Measurements from ENCODE around the gene ANKRD44. TPM values are rescaled to one million over a fixed set of nuclear protein-coding genes. Genes with fewer than 3 reads are reported as not detected.

Gene ANKRD44
- total and polyA plus RNA-seq, 2 of the 8 experiments (the other 6 are each of a cell fraction or from before 2014, with no cell fraction given) = 1.2 to 1.3 TPM

DNA sequence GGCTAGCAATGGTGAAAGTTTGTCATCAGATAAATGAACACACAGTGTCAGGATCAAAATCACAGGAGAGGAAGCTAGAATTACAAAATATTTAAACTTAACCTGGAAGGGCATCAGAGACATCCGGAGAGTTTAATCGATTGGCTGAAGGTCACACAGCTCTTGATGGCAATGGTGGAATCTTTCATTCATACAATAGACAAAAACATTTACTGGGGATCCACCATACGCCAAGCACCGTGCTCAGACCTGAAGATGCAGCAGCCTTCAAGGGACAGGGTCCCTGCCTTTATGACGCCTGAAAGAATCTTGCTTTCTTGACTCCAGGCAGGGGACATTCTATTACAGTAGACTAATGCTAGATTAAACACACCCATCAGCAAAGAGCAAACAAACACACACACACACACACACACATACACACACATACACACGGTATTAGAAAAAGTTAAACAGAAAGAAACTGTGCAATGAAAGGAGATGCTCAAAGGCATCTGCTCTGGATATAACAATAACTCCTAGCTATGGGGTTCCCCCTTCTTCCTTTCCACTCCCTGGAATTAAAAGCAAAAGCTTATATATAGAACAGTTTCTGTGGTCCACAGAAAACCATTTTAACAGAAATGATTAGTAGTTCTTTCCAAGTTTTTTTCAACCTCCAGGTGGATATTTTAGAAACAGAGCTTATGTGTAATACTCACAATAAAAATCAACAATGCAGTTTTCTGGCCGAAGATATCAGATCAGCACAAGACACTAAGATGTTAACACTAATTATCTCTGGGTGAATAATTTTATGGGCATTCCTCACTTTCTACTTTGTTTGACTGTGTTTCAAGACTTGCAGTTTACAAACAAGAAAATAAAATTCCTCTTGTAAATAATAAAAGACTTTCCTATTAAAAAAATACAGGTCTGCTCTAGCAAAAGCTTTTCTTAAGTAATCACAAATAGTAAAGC lies 151.7 kb downstream of the ANKRD44 start:
- no peak overlapping the region for H2BK15ac ChIP-seq (ENCODE audit: low read length)
- no peaks in the 10 kb centered on the region for H3K23me2 ChIP-seq (ENCODE audit: low read depth, low read length)
- no peaks in the 10 kb centered on the region for H4K20me1 ChIP-seq (replicated peaks in 1 of 2; ENCODE audit: control insufficient read depth in 1 of 2, insufficient read depth in 2 of 2, low read length in 2 of 2)
- H4K91ac ChIP-seq (replicated peaks; ENCODE audit: insufficient read length, low read length) = no peak overlapping the region
- H3K79me2 ChIP-seq (ENCODE audit: control insufficient read depth in 1 of 2, insufficient read depth in 2 of 2, low read length in 2 of 2) = no peaks in the 10 kb centered on the region
- H2AK5ac ChIP-seq (ENCODE audit: low read depth, low read length) = no peak overlapping the region; the same call in 1 of the 2 replicates
- ChIA-PET CTCF (ENCODE audit: partially characterized antibody) (interaction anchor here (0.9 to 4.7 kb wide), 5 partner anchors 10 to 149 kb away, joined by 3 to 24 read pairs (median 4); no protein-coding TSS in a partner anchor), POLR2A (ENCODE audit: partially characterized antibody) (interaction anchor here (1.0 kb wide), 1 partner anchor 46 kb away, joined by 3 read pairs; no protein-coding TSS in a partner anchor)
- no peak overlapping the region for H4K5ac ChIP-seq (ENCODE audit: insufficient read length, low read depth, low read length)
- no peak overlapping the region for H3K18ac ChIP-seq (ENCODE audit: extremely low read depth, low read length)
- no peak for TF ChIP-seq CHD1 (IDR thresholded peaks at IDR 0.05; ENCODE audit: low read depth, low read length)
- no peak for TF ChIP-seq SP2 (IDR thresholded peaks at IDR 0.05; ENCODE audit: low read length)
- no peak for TF ChIP-seq GTF2F1 (IDR thresholded peaks at IDR 0.05; ENCODE audit: borderline replicate concordance, low read depth, low read length)
- H4K8ac ChIP-seq (ENCODE audit: extremely low read depth, insufficient read depth, low read length) = no peak overlapping the region
- 89% methylated on average over 7 of the region's 7 CpGs; no CpG with 5 or more reads in 1 of the 2 experiments for WGBS, 2 experiments (ENCODE audit: extremely low coverage in 1 of 2, insufficient coverage in 1 of 2, insufficient read length in 1 of 2, insufficient replicate concordance in 2 of 2, low coverage in 1 of 2, low lambda C conversion rate in 2 of 2, missing lambda C conversion rate in 1 of 2)
- no peak overlapping the region for H3K9ac ChIP-seq (replicated peaks in 1 of 4; ENCODE audit: extremely low read depth in 1 of 4, low read depth in 3 of 4, low read length in 3 of 4)
- H3K4me2 ChIP-seq (ENCODE audit: insufficient read depth in 1 of 2, low read depth in 2 of 2, low read length in 2 of 2) = no peak overlapping the region
- H3K4ac ChIP-seq (replicated peaks; ENCODE audit: insufficient read length, low read depth, low read length) = no peak overlapping the region
- no peak overlapping the region for H3K23ac ChIP-seq (ENCODE audit: insufficient read length)
- H2AFZ ChIP-seq (ENCODE audit: low read length) = no peak overlapping the region
- H3K4me3 ChIP-seq (ENCODE audit: extremely low read depth in 1 of 4, insufficient read depth in 2 of 4, low read depth in 3 of 4, low read length in 4 of 4) = no peak overlapping the region
- no peaks in the 10 kb centered on the region for H3K27me3 ChIP-seq (replicated peaks in 1 of 4; ENCODE audit: control insufficient read depth in 3 of 4, extremely low read depth in 1 of 4, insufficient read depth in 3 of 4, low read length in 3 of 4)
- no peak for FAIRE-seq
- H2BK12ac ChIP-seq (ENCODE audit: low read depth, low read length) = no peak overlapping the region
- no peak for DNase-seq (ENCODE audit: low read depth in 1 of 2, low spot score in 2 of 2)
- no peak overlapping the region for H3K56ac ChIP-seq (replicated peaks; ENCODE audit: insufficient read length, low read depth, low read length)
- H3K36me3 ChIP-seq (ENCODE audit: control insufficient read depth in 2 of 4, insufficient read depth in 4 of 4, low read length in 3 of 4) = no peaks in the 10 kb centered on the region
- no peaks in the 10 kb centered on the region for H3K9me3 ChIP-seq (ENCODE audit: insufficient read depth in 2 of 2, low read depth in 1 of 2, low read length in 1 of 2)
- no peak overlapping the region for H3K27ac ChIP-seq (ENCODE audit: low read depth, low read length)
- no peak overlapping the region for H2BK120ac ChIP-seq (replicated peaks; ENCODE audit: low read depth, low read length)
- peaks cover 0 to 6% (median 2%) of the 10 kb centered on the region in 4 experiments; a peak in 4 of 7 replicates for H3K4me1 ChIP-seq (replicated peaks in 1 of 4; ENCODE audit: control insufficient read depth in 3 of 4, insufficient read depth in 4 of 4, low read length in 3 of 4)
- no peak overlapping the region for H2BK5ac ChIP-seq (ENCODE audit: low read depth, low read length)
- H3K79me1 ChIP-seq (ENCODE audit: low read depth, low read length) = no peaks in the 10 kb centered on the region
- no peak overlapping the region for H3K14ac ChIP-seq (ENCODE audit: insufficient read length)
- H2BK20ac ChIP-seq (ENCODE audit: low read length) = no peak overlapping the region

Measured in H1 (cell line).